HL-60 (cell line): Measurements from ENCODE around the gene TMEM63C.

Experiments
- CTCF ChIP-seq: IDR thresholded peaks from one replicate; pipeline ENCODE4 v1.5.1; 2011; ENCODE audit warnings: low read length, control low read depth, inconsistent platforms; ENCODE audit not compliant: insufficient read depth
- POLR2AphosphoS5 ChIP-seq: IDR thresholded peaks from 2 replicates; pipeline ENCODE4 v1.6.1; 2012; ENCODE audit warnings: low read depth
- REST ChIP-seq: IDR thresholded peaks from 2 replicates; pipeline ENCODE4 v1.6.1; 2012; ENCODE audit warnings: low read depth; ENCODE audit not compliant: insufficient replicate concordance
- SPI1 ChIP-seq: IDR thresholded peaks from 2 replicates; pipeline ENCODE4 v1.6.1; 2012; ENCODE audit warnings: low read depth, mild to moderate bottlenecking, borderline replicate concordance

GRCh38 chr14:77238356-77238755, 56.8 kb downstream of the TMEM63C start:
- TF ChIP-seq CTCF (no peak), POLR2AphosphoS5 (no peak), REST (no peak), SPI1 (no peak)
